Smooth muscle cell (in vitro differentiated cells): ENCODE results near the gene SLC7A14. TPM values are rescaled to one million over a fixed set of nuclear protein-coding genes. Genes with fewer than 3 reads are reported as not detected.

Experiments
- DNase-seq: peaks from one replicate; lab custom pipeline; 2025; ENCODE audit not compliant: unreplicated experiment; lab: John Stamatoyannopoulos, UW
- H2AFZ ChIP-seq: fragments of 200-600 bp; sonication (generic); 2 replicates; pipeline ENCODE4 v1.6.0; 2016; ENCODE audit warnings: antibody characterized with exemption, low read depth, mild to moderate bottlenecking
- H3F3A ChIP-seq: fragments of 200-600 bp; sonication (generic); 2 replicates; pipeline ENCODE4 v1.6.0; 2017; ENCODE audit warnings: antibody characterized with exemption, low read depth
- H3K27ac ChIP-seq: fragments of 200-600 bp; sonication (generic); 2 replicates; pipeline ENCODE4 v1.5.1; 2016; ENCODE audit warnings: low read depth, mild to moderate bottlenecking
- H3K27me3 ChIP-seq: fragments of 200-600 bp; sonication (generic); 2 replicates; pipeline ENCODE4 v1.6.1; 2016; ENCODE audit warnings: low read depth, mild to moderate bottlenecking
- H3K36me3 ChIP-seq: fragments of 200-600 bp; sonication (generic); 2 replicates; pipeline ENCODE4 v1.5.1; 2016; ENCODE audit warnings: low read depth
- H3K4me1 ChIP-seq: fragments of 200-600 bp; sonication (generic); 2 replicates; pipeline ENCODE4 v1.5.1; 2016; ENCODE audit warnings: low read depth
- H3K4me2 ChIP-seq: fragments of 200-600 bp; sonication (generic); 2 replicates; pipeline ENCODE4 v1.6.0; 2016; ENCODE audit warnings: mild to moderate bottlenecking
- H3K4me3 ChIP-seq: fragments of 200-600 bp; sonication (generic); 2 replicates; pipeline ENCODE4 v1.5.1; 2016; ENCODE audit warnings: mild to moderate bottlenecking
- H3K79me2 ChIP-seq: fragments of 200-600 bp; sonication (generic); 2 replicates; pipeline ENCODE4 v1.6.0; 2016; ENCODE audit warnings: low read depth, mild to moderate bottlenecking
- H3K9ac ChIP-seq: fragments of 200-600 bp; sonication (generic); 2 replicates; pipeline ENCODE4 v1.6.0; 2016; ENCODE audit warnings: low read depth
- H3K9me3 ChIP-seq: fragments of 200-600 bp; sonication (generic); replicated peaks from 2 replicates; pipeline ENCODE4 v1.5.1; 2016; ENCODE audit warnings: low read depth
- H4K20me1 ChIP-seq: fragments of 200-600 bp; sonication (generic); 2 replicates; pipeline ENCODE4 v1.6.0; 2016; ENCODE audit warnings: low read depth
- CTCF ChIP-seq: fragments of 200-600 bp; sonication (generic); IDR thresholded peaks from 2 replicates; pipeline ENCODE4 v1.5.1; 2017; ENCODE audit warnings: borderline replicate concordance, mild to moderate bottlenecking, antibody characterized with exemption; ENCODE audit not compliant: insufficient read depth, poor library complexity, severe bottlenecking
- WGBS: methylation state at CpG from one replicate; pipeline ENCODE4 v1.1.7; 2016; ENCODE audit warnings: low lambda C conversion rate; 5-methylcytosine and 5-hydroxymethylcytosine counted together
- polyA plus RNA-seq: library from polyadenylated mRNA; unstranded; fragments of >200 nt; fragmentation: Nextera tagmentation; extraction: Ambion mirVana; gene quantifications from 2 replicates; pipeline ENCODE4 v1.2.1, GENCODE V29; 2016
- total RNA-seq: library from RNA; depleted of rRNA; stranded (reverse); fragments of >200 nt; gene quantifications from 2 replicates; pipeline ENCODE4 v1.2.3, GENCODE V29; 2014

SLC7A14 gene
- total and polyA plus RNA-seq, 2 experiments from 2014 or later = not detected

GRCh38 chr3:170593634-170594033, 7.8 kb upstream of the SLC7A14 start:
- H3K9ac ChIP-seq = no peak overlapping the region
- no peaks in the 10 kb centered on the region for H3K9me3 ChIP-seq
- H3K4me1 ChIP-seq = no peaks in the 10 kb centered on the region
- no peak overlapping the region for H3K4me3 ChIP-seq
- no peaks in the 10 kb centered on the region for H3K36me3 ChIP-seq
- no peaks in the 10 kb centered on the region for H3K79me2 ChIP-seq
- no peak for TF ChIP-seq CTCF
- H4K20me1 ChIP-seq = no peaks in the 10 kb centered on the region
- no peak for DNase-seq
- H3K4me2 ChIP-seq = no peak overlapping the region
- whole genome bisulfite sequencing = 83% methylated on average over 1 of the region's 1 CpG
- peaks cover 32% of the 10 kb centered on the region for H3K27me3 ChIP-seq
- H2AFZ ChIP-seq = no peak overlapping the region
- H3F3A ChIP-seq = no peaks in the 10 kb centered on the region
- no peak overlapping the region for H3K27ac ChIP-seq

- no peaks in the 10 kb centered on the region for H3K9me3 ChIP-seq
- no peak overlapping the region for H3K9ac ChIP-seq
- H4K20me1 ChIP-seq = no peaks in the 10 kb centered on the region
- no peaks in the 10 kb centered on the region for H3K36me3 ChIP-seq
- TF ChIP-seq CTCF = no peak
- H3K4me2 ChIP-seq = no peak overlapping the region
- no peaks in the 10 kb centered on the region for H3K79me2 ChIP-seq
- 83% methylated on average over 2 of the region's 2 CpGs for WGBS
- no peak overlapping the region for H2AFZ ChIP-seq
- DNase-seq = no peak
- no peak overlapping the region for H3K4me3 ChIP-seq
- peaks cover 72% of the 10 kb centered on the region for H3K27me3 ChIP-seq
- H3K27ac ChIP-seq = no peak overlapping the region
- peaks cover 7% of the 10 kb centered on the region for H3K4me1 ChIP-seq
- no peaks in the 10 kb centered on the region for H3F3A ChIP-seq
These were observed 3.2 kb upstream of the SLC7A14 start for GRCh38 chr3:170589113-170589512.

- H3K27me3 ChIP-seq = peaks cover 91% of the 10 kb centered on the region
- no peaks in the 10 kb centered on the region for H3K79me2 ChIP-seq
- no peak overlapping the region for H2AFZ ChIP-seq
- H3K4me1 ChIP-seq = peaks cover 7% of the 10 kb centered on the region
- H3K9ac ChIP-seq = no peak overlapping the region
- no peaks in the 10 kb centered on the region for H3F3A ChIP-seq
- TF ChIP-seq CTCF = no peak
- no peak for DNase-seq
- no peaks in the 10 kb centered on the region for H4K20me1 ChIP-seq
- no peaks in the 10 kb centered on the region for H3K9me3 ChIP-seq
- H3K4me3 ChIP-seq = peak overlapping the region; percentile 37
- H3K4me2 ChIP-seq = peak overlapping the region; percentile 82
- H3K36me3 ChIP-seq = no peaks in the 10 kb centered on the region
- H3K27ac ChIP-seq = no peak overlapping the region
- WGBS = 4% methylated on average over 65 of the region's 81 CpGs
These were observed 603 bp downstream of the SLC7A14 start for GRCh38 chr3:170585008-170585936.

GRCh38 chr3:170584585-170585007, 1.3 kb downstream of the SLC7A14 start:
- 6% methylated on average over 20 of the region's 20 CpGs for WGBS
- H3K9ac ChIP-seq = no peak overlapping the region
- peaks cover 90% of the 10 kb centered on the region for H3K27me3 ChIP-seq
- no peaks in the 10 kb centered on the region for H3K36me3 ChIP-seq
- TF ChIP-seq CTCF = no peak
- no peak overlapping the region for H2AFZ ChIP-seq
- DNase-seq = peak; percentile 46
- no peaks in the 10 kb centered on the region for H3K9me3 ChIP-seq
- no peak overlapping the region for H3K4me3 ChIP-seq
- no peaks in the 10 kb centered on the region for H3K79me2 ChIP-seq
- H3K4me1 ChIP-seq = peaks cover 7% of the 10 kb centered on the region
- no peaks in the 10 kb centered on the region for H3F3A ChIP-seq
- H3K4me2 ChIP-seq = peak overlapping the region; percentile 82
- H4K20me1 ChIP-seq = no peaks in the 10 kb centered on the region
- H3K27ac ChIP-seq = no peak overlapping the region
